ENCODE measurements around the gene CHRM1. TPM values are rescaled to one million over a fixed set of nuclear protein-coding genes. Genes with fewer than 3 reads are reported as not detected.

CHRM1 gene
- total RNA-seq, 2 donors from 2014 or later: not detected

GRCh38 chr11:62926680-62927455, 5.7 kb upstream of the CHRM1 start:
- no peak for ATAC-seq
- Histone ChIP-seq H3K27ac (no peak overlapping the region), H3K4me1 (peaks cover 33% of the 10 kb centered on the region), H3K4me3 (no peak overlapping the region), H3K9me3 (no peaks in the 10 kb centered on the region), H3K27me3 (peaks cover 0 to 19% of the 10 kb centered on the region in 2 donors), H3K36me3 (replicated peaks in 1 of 2; ENCODE audit: insufficient read depth in 1 of 2, low read depth in 2 of 2) (no peaks in the 10 kb centered on the region)
- DNase-seq: no peak
- TF ChIP-seq POLR2A (IDR thresholded peaks at IDR 0.05) (no peak), CTCF (IDR thresholded peaks at IDR 0.05) (no peak)
- WGBS, 2 donors: 19 to 33% methylated on average over 15 to 52 of the region's 53 CpGs
- intact Hi-C loops (cut with DNase I): no loop called here

DNA sequence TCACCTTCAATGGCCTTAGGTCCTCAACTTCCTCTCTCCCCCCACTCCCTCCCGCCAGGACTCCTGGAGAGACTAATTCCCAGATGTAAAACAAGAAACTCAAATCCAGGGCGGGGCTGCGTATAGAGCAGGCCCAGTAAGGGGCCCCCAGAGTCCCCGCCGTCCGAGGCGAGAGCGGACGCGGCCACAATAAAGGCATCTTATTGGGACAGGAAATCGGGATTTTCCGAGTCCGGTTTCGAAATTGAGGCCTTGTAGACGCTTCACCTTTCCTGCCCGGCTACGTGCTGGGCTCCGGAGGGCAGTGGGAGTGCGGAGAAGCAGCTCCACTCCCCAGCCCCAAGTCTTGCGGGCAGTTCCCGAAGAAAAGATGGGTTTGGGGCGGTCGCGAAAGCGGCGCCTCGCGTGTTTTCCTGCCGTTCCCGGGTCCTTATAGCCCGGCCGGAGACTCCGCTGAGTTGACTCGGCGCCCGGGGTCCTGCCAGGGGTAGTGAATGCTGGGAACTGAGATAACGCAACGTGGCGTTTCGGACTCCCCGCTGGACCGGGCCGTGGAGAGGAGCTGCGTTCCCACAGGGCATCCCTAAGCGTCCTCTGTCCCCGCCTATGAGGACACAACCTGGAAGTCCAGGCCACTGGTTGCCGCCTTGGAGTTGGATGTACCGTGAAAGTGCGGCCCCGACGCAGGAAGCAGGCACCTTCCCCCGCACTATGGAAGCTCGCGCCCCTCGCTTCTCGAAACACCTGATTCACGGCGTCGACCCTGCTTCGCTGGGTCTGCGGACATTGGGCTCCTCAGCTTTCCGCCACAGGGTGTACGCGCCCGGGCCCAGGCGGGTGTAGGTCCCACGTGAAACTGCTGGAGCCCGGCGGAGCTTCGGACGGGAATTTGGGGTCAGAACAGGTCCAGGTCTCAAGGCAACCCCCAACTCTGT, 4.8 kb upstream of the CHRM1 start:
- no peak for ATAC-seq
- no peak for TF ChIP-seq POLR2A (IDR thresholded peaks at IDR 0.05)
- TF ChIP-seq CTCF (IDR thresholded peaks at IDR 0.05): no peak
- H3K4me1 ChIP-seq: peaks cover 41% of the 10 kb centered on the region
- no peak overlapping the region for H3K4me3 ChIP-seq
- peaks cover 0 to 19% of the 10 kb centered on the region in 2 donors for H3K27me3 ChIP-seq
- H3K36me3 ChIP-seq (replicated peaks in 1 of 2; ENCODE audit: insufficient read depth in 1 of 2, low read depth in 2 of 2): no peaks in the 10 kb centered on the region
- no peaks in the 10 kb centered on the region for H3K9me3 ChIP-seq
- intact Hi-C loops (cut with DNase I): no loop called here
- no peak for DNase-seq
- no peak overlapping the region for H3K27ac ChIP-seq
- 29 to 52% methylated on average over 19 to 70 of the region's 71 CpGs for WGBS, 2 donors

- Histone ChIP-seq H3K36me3 (replicated peaks in 1 of 2; ENCODE audit: insufficient read depth in 1 of 2, low read depth in 2 of 2) (no peaks in the 10 kb centered on the region), H3K27me3 (peaks cover 0 to 19% of the 10 kb centered on the region in 2 donors), H3K4me1 (peaks cover 46% of the 10 kb centered on the region), H3K27ac (no peak overlapping the region), H3K4me3 (no peak overlapping the region), H3K9me3 (no peaks in the 10 kb centered on the region)
- intact Hi-C loops (cut with DNase I): no loop called here
- TF ChIP-seq POLR2A (IDR thresholded peaks at IDR 0.05): no peak
- TF ChIP-seq CTCF (IDR thresholded peaks at IDR 0.05): no peak
- 66 to 86% methylated on average over 9 to 14 of the region's 14 CpGs for WGBS, 2 donors
- ATAC-seq (no peak), DNase-seq (no peak)
Measured at GRCh38 chr11:62925308-62925707, 4.1 kb upstream of the CHRM1 start.

DNA sequence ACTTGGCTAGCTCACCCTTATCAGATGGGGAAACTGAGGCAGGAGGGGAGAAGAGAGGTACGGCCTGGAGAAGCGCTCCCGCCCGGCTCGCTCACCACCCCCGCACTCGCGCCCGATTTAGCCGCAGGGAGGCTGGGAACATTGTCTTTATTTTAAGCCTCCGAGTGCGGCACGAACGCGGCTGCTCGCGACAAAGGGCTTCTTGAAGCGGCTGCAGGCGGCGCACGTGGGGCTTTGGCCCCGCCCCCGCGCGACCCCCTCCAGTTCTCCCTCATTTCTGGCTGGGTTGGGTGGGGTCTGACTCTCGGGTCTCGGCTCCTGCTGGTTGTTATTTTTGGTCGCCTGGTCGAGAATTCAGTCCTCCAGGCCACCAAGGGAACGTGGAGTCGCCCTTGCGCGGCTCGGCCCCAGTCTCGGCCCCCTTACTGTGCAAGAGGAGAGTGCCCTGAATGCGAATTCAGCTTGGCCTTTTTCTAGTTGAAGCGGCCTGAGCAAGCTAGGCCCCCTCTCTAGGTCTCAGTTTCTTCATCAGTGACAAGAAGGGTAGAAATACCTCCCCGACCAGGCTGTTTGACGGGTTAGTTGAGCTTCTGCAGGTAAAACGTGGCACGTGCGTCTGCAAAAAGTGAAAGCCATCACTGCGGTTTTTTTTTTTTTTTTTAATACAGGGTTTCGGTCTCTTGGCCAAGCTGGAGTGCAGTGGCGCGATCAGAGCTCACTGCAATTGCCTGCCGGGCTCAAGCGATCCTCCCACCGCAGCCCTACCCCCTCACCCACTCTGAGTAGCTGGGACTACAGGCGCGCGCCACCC, 2.6 kb upstream of the CHRM1 start:
- Histone ChIP-seq H3K9me3 (no peaks in the 10 kb centered on the region), H3K27me3 (peaks cover 0 to 19% of the 10 kb centered on the region in 2 donors), H3K36me3 (replicated peaks in 1 of 2; ENCODE audit: insufficient read depth in 1 of 2, low read depth in 2 of 2) (no peaks in the 10 kb centered on the region), H3K4me3 (no peak overlapping the region), H3K27ac (no peak overlapping the region), H3K4me1 (peaks cover 50% of the 10 kb centered on the region)
- TF ChIP-seq CTCF (IDR thresholded peaks at IDR 0.05) (no peak), POLR2A (IDR thresholded peaks at IDR 0.05) (no peak)
- WGBS, 2 donors: 6 to 13% methylated on average over 42 to 50 of the region's 52 CpGs
- no peak for ATAC-seq
- intact Hi-C loops (cut with DNase I): no loop called here
- DNase-seq: peak in 1 of 4 donors; percentile 25
